AG04449 (cell line): ENCODE data around the gene RIMS4.

Experiments
- CTCF ChIA-PET: fragments of 350-600 bp; formaldehyde crosslinking; extraction: SDS; loops from one replicate; lab custom pipeline; 2021; ENCODE audit warnings: antibody characterized with exemption; lab: Yijun Ruan, JAX
- POLR2A ChIA-PET: fragments of 400-600, 350-600 bp; formaldehyde crosslinking; extraction: SDS; loops from one replicate; lab custom pipeline; 2020; ENCODE audit warnings: antibody characterized with exemption, inconsistent platforms; lab: Yijun Ruan, JAX
- DNase-seq: peaks from one replicate; pipeline ENCODE4 v3.0.0-alpha.2; 2010; ENCODE audit warnings: low read depth, low spot score
- H3K4me3 ChIP-seq: 2 replicates; pipeline ENCODE4 v1.5.1; 2011; ENCODE audit warnings: low read depth, mild to moderate bottlenecking, control low read depth, low read length
- CTCF ChIP-seq: IDR thresholded peaks from one replicate; pipeline ENCODE4 v1.5.1; 2011; ENCODE audit warnings: mild to moderate bottlenecking, moderate library complexity, low read length, control low read depth, inconsistent platforms; ENCODE audit not compliant: insufficient read depth; ENCODE audit errors: missing control alignments

RIMS4 gene

GRCh38 chr20:44805335-44805978 is 4.9 kb downstream of the RIMS4 start:
- H3K4me3 ChIP-seq: no peak overlapping the region
- no peak for TF ChIP-seq CTCF
- CTCF ChIA-PET: interaction anchor here (2.6 kb wide), 1 partner anchor 57 kb away, joined by 8 read pairs; no protein-coding TSS in a partner anchor
- POLR2A ChIA-PET: no interaction called here
- no peak for DNase-seq

DNA sequence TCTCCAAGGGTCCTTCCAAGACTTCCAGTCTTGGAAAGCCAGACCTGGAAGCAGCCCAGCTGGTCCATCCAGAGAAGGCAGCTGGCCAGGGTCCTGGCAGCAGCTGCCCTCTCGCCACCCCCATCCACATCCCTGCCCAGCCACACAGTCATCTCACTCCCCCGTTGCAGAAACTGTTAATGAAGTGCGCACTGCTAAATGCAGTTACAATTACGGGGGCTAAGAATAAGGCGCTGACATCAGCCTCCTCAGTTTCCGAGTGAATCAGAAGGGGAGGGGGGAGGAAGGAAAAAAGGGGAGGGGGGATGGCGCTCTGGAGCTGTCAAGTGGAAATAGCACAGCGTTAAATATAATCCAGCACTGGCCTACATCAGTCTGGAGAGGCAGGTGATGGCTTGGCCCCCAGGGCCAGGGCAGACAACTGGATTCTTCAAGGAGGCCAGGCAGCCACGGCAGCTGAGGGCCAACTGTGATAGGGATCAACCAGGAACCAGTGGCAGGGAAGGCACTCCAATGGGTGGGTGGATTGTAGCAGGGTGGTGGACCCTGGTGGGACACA is 6.9 kb downstream of the RIMS4 start:
- DNase-seq: no peak
- ChIA-PET POLR2A (no interaction called here), CTCF (interaction anchor here (0.9 to 1.2 kb wide), 2 partner anchors 38 to 56 kb away, joined by 3 read pairs; no protein-coding TSS in a partner anchor)
- no peak overlapping the region for H3K4me3 ChIP-seq
- no peak for TF ChIP-seq CTCF

- no peak for TF ChIP-seq CTCF
- ChIA-PET POLR2A (no interaction called here), CTCF (interaction anchor here (1.2 kb wide), 1 partner anchor 37 kb away, joined by 3 read pairs; no protein-coding TSS in a partner anchor)
- H3K4me3 ChIP-seq: no peak overlapping the region
- no peak for DNase-seq
These were observed 7.6 kb downstream of the RIMS4 start for GRCh38 chr20:44802702-44803101.

GRCh38 chr20:44800391-44801046 is 9.8 kb downstream of the RIMS4 start:
- POLR2A ChIA-PET: no interaction called here
- no peak for DNase-seq

GRCh38 chr20:44799691-44800090 is 10.7 kb downstream of the RIMS4 start:
- ChIA-PET POLR2A (no interaction called here), CTCF (interaction anchor here (1.1 to 1.2 kb wide), 2 partner anchors 10 to 52 kb away, joined by 4 to 5 read pairs; no protein-coding TSS in a partner anchor)
- DNase-seq: no peak
- no peak for TF ChIP-seq CTCF
- H3K4me3 ChIP-seq: no peak overlapping the region

More at GRCh38 chr20:44800391-44801046, 9.8 kb downstream of the RIMS4 start:
- no peak overlapping the region for H3K4me3 ChIP-seq
- no peak for TF ChIP-seq CTCF
- CTCF ChIA-PET: interaction anchor here (1.1 to 1.7 kb wide), 3 partner anchors 9 to 53 kb away, joined by 4 to 5 read pairs (median 5); no protein-coding TSS in a partner anchor

- DNase-seq: no peak
- CTCF ChIA-PET: no interaction called here
These were observed 13.4 kb downstream of the RIMS4 start for GRCh38 chr20:44796758-44797457.

More at GRCh38 chr20:44796758-44797457, 13.4 kb downstream of the RIMS4 start:
- no peak for TF ChIP-seq CTCF
- POLR2A ChIA-PET: no interaction called here
- H3K4me3 ChIP-seq: no peak overlapping the region
